ENCODE data around the gene MXD3. TPM values are rescaled to one million over a fixed set of nuclear protein-coding genes. Genes with fewer than 3 reads are reported as not detected.
"Not testable (repeated sequence)": the region's sequence is repeated elsewhere in the genome, so short reads cannot be mapped to it uniquely, and the experiment has no call there.

MXD3 gene
- total RNA-seq, 2 donors from 2014 or later = 8.3 to 12.9 TPM

GRCh38 chr5:177347699-177348098 is 36.0 kb upstream of the MXD3 start:
- ATAC-seq = no peak
- intact Hi-C loops (cut with DNase I, micrococcal nuclease) = no loop called here
- no peak for DNase-seq

GRCh38 chr5:177346820-177347219 is 35.1 kb upstream of the MXD3 start:
- no peak for DNase-seq
- intact Hi-C loops (cut with DNase I, micrococcal nuclease) = no loop called here
- ATAC-seq = no peak

- intact Hi-C loops (cut with DNase I, micrococcal nuclease) = no loop called here
- ATAC-seq (no peak), DNase-seq (no peak)
Observed at GRCh38 chr5:177344891-177345290, 33.2 kb upstream of the MXD3 start.

GRCh38 chr5:177343777-177344176 is 32.1 kb upstream of the MXD3 start:
- intact Hi-C loops (cut with DNase I, micrococcal nuclease) = no loop called here
- ATAC-seq = no peak
- DNase-seq = no peak

DNA sequence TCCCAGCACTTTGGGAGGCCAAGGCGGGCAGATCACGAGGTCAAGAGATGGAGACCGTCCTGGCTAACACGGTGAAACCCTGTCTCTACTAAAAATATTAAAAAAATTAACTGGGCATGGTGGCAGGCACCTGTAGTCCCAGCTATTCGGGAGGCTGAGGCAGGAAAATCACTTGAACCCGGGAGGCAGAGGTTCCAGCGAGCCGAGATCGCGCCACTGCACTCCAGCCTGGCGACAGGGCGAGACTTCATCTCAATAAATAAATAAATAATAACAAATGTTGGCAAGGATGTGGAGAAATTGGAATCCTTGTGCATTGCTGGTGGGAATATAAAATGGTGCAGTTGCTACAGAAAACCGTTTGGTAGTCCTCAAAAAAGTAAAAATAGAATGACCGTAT is 31.3 kb upstream of the MXD3 start:
- ATAC-seq; intact Hi-C loops (cut with DNase I, micrococcal nuclease); DNase-seq: not testable (repeated sequence)

- ATAC-seq (peak; percentile 33), DNase-seq (no peak)
- intact Hi-C loops (cut with DNase I, micrococcal nuclease) = no loop called here
Observed at GRCh38 chr5:177339107-177339638, 27.5 kb upstream of the MXD3 start.

GRCh38 chr5:177338251-177339106 is 26.8 kb upstream of the MXD3 start:
- no peak for ATAC-seq

DNA sequence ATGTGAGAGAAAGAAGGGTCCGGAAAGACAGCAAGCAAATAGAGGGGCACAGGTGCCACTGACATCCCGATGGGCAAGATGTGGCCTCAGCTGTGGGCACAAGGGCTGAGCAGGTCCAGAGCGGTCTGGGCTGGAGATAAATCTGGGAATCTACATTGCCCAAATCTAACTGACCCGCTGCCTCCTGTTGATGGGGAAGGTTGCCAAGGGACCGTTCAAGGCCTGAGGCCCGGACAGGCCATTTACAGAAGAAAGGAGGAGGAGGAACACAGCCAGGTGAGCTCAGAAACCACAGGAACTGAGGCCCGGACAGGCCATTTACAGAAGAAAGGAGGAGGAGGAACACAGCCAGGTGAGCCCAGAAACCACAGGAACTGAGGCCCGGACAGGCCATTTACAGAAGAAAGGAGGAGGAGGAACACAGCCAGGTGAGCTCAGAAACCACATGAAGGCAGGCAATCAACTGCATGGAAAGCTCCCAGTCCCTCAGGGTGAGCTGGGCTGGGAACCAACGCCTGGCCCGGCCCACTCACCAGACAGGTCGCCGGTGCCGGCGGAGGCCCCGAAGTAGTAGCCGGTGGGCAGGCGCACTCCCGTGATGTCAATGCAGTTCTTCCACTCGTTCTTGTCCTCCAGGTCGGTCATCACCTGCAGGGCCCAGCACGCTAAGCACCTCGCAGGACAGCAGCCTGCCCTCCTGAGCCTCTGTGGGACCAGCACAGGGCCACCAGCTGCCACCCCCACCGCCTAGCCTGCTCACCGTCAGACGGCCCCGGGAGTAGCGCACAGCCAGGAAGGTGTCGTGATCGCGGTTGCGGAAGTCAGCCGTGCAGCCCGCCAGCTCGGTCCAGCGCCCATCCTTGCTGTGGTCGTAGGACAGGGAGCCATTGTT is 25.2 kb upstream of the MXD3 start:
- intact Hi-C loops (cut with DNase I, micrococcal nuclease) = no loop called here
- no peak for DNase-seq
- ATAC-seq = no peak

More at GRCh38 chr5:177338251-177339106, 26.8 kb upstream of the MXD3 start:
- no peak for DNase-seq
- intact Hi-C loops (cut with DNase I, micrococcal nuclease) = no loop called here

- intact Hi-C loops (cut with DNase I, micrococcal nuclease) = no loop called here
- DNase-seq (no peak), ATAC-seq (peak; percentile 68)
Observed at GRCh38 chr5:177336112-177336511, 24.4 kb upstream of the MXD3 start.

- intact Hi-C loops (cut with DNase I, micrococcal nuclease) = no loop called here
- DNase-seq (no peak), ATAC-seq (no peak)
Observed at GRCh38 chr5:177335701-177336065, 24.0 kb upstream of the MXD3 start.

DNA sequence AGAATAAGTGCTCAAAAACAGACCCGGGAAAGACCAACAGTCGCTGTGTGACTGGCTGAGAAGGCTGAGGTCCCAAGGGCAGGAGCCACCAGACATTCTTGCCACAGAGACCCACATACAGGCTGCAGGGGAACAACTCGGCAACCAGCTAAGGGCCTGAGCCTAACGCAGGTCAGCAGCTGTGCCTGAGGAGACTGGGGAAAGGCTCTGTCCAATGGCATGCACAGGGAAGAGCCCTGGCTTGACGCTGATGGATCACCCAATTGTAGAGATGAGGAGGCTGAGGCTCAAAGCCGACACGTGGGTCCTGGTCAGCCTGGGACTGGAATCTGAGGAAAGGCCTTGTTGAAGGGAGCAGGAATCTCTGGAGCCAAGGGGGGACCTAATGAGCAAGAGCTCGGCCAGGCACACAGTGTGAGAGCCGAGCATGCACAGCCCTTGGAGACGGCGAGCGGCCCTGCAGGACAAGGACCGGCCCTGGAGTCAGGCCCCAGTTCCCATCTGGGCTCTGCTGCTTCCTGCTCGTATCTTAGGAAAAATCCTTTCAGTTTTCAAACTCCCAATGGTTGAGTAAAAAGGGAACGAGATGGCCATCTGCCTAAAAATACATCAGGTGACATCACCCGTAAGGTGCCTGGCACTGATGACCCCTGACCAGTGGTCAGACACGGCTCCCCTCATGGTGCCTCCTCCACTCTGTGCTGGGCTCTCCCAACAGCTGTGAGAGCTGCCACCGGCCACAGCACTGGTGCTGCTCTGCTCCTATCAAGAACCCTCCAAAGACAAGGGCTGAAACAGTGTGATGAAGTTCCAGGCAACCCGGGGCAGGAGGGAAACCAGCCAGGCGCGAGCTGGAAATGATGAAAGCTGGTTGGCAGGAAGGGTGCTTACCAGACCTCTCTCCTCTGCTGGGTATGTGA is 23.3 kb upstream of the MXD3 start:
- ATAC-seq = no peak
- DNase-seq = no peak
- intact Hi-C loops (cut with DNase I, micrococcal nuclease) = no loop called here

DNA sequence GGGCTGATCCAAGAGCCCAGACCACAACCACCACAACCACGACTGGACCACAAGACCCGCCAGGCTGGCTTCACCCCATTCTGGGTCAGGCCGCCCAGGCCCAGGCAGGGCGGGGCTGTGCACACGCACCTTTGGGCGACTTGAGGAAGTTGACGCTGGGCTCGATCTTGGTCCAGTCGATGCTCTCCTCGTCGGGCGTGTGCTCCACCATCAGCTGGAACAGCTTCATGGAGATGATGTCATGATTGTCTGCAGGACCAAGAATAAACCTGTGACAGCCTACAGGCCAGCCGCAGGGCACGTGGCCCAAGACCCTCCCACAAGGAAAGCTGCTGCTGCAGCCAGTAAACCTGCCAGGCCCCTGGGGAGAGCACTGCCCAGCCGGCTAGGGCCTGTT is 22.5 kb upstream of the MXD3 start:
- no peak for ATAC-seq
- intact Hi-C loops (cut with DNase I, micrococcal nuclease) = no loop called here
- no peak for DNase-seq

DNA sequence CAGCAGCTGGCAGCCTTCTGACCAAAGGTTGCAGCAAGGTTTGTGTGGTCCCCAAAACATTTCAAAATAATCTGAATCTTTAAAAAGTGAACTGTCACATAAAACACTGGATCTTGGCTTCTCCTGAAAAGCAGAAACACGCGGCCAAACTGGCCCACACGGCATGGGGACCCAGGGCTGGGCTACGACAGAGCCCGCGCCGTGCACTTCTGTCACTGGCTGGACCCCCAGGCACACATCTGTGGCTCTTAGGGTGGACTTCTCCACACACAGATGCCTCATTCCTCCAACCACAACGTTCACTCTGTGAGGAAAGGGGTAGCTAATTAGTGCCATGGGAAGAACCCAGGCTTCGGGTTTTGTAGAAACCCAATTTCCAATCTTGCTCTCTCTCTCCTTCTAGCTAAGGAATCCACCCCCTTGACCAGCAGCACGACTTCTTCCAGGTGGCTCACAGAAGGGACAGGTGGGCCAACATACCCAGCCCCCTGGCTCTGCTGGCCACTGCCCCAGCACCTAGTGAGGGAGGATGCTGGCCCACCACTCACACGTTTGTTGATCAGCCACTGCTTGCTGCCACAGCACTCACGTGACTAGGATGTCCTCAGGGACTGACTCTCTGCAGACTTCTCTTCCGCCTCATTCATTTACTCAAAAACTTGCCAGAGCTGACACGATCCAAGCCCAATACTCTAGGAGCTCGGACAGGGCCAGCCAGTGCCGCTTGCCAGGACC is 21.9 kb upstream of the MXD3 start:
- no peak for ATAC-seq
- intact Hi-C loops (cut with DNase I, micrococcal nuclease) = no loop called here
- no peak for DNase-seq

DNA sequence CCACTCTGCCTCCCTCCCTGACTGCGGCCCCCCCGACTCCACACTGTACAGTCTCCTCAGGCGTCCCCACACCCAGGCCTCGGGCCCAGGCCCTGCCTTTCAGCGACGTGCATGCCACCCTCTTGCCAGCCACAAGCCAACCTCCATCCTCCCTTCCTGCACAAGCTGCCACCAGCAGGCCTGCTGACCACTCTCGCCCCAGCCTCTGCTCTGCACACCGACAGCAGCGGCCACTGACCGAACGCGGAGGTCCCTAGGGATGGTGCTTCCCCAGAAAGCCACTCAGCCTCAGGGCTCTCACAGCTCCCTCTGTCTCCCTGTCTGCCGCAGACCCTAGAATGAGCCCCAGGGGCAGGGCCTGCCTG is 21.2 kb upstream of the MXD3 start:
- no peak for DNase-seq

DNA sequence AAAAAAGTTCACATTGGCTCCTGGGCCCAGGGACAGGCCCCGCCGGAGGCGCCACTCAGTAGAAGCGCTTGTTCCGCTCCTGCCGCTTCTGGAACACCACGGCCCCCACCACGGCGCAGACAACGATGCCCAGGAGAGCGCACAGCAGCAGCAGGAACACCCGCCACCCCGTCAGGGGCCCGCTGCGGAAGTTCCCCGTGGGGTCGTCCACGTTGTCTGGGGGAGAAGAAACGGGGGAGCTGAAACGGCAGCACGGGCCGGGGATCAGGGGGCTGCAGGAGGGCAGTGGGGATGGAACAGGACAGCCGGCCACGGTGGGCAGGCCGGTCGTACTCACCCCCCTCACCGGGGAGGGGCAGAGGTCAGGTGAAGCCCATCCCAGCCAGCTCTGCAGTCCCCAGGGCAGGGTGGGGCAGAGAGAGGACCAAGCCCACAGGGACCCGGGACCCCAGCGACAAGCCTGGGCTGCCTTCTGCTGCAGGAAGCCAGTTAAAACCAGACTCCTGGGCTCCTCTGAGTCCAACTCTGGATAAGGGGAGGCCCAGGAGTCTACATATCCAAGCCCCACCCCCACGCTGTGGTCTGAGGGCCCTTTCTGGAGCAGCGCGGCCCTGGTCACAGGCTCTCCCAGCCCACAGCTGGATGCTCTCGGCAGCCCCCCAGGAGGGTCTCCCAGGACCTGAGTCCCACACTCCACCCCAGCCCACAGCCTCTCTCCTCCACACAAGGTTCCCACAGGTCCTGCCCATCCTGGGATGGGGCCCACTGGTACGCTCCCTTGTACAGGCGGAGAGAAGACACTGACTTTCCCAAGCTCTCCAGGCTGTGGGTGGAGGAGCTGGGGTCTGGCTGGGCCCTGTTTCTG is 20.6 kb upstream of the MXD3 start:
- ATAC-seq (no peak), DNase-seq (no peak)
- intact Hi-C loops (cut with DNase I, micrococcal nuclease) = no loop called here

More for the DNA sequence above, 21.2 kb upstream of the MXD3 start:
- no peak for ATAC-seq
- intact Hi-C loops (cut with DNase I, micrococcal nuclease) = no loop called here

DNA sequence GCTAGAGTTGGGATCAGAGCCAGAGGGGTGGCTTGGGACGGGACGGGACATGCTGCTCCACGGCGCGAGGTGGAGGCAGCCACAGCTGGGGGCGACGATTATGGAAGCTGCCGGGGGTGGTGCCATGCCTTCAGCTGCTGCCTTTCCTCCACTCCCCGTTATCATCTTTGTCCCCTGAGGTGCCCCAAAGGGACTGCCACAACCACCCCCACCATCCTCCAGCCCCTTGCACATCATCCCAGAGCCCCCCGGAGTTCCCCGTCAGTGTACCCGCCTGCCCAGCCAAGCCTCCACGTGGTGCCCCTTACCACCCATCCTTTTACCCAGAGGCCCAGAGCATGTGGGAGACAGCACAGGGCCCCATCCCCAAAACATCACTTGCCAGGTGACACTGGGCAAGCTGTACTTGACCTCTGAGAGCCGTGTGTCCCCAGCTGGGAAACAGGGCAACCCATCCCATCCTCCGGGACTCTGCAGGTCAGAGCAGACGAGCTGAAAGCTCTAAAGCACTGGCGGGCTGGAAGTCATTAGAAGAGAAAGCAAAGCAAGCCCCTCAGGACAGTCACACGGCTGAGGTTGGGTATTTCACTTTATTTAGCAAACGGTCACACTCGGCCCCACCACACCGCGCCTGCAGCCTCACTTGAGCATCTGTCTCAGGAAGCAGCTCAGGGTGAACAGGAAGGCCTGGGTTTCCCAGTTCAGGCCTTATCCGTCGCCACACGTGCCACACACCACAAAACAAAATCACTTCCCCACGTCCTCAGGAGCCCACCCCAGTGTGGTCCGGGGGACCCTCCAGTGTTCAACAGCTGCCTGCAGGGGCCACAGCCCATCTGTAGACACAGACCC is 19.5 kb upstream of the MXD3 start:
- intact Hi-C loops (cut with DNase I, micrococcal nuclease) = no loop called here
- no peak for ATAC-seq
- DNase-seq = no peak

Data from left colon (tissue), 2 donors.